Hepatocyte (in vitro differentiated cells): ENCODE measurements around the gene ADCY2. TPM values are rescaled to one million over a fixed set of nuclear protein-coding genes. Genes with fewer than 3 reads are reported as not detected.

Experiments used
- DNase-seq: peaks from one replicate; pipeline ENCODE4 v3.0.0-alpha.2; 2016; ENCODE audit warnings: low spot score
- H2AFZ ChIP-seq: fragments of 200-600 bp; sonication (generic); 2 replicates; pipeline ENCODE4 v1.6.0; 2016; ENCODE audit warnings: antibody characterized with exemption, mild to moderate bottlenecking
- H3K27ac ChIP-seq: fragments of 200-600 bp; sonication (generic); 2 replicates; pipeline ENCODE4 v1.5.1; 2016; ENCODE audit warnings: mild to moderate bottlenecking
- H3K27me3 ChIP-seq: fragments of 200-600 bp; sonication (generic); 2 replicates; pipeline ENCODE4 v1.6.1; 2016
- H3K36me3 ChIP-seq: fragments of 200-600 bp; sonication (generic); replicated peaks from 2 replicates; pipeline ENCODE4 v1.5.1; 2016; ENCODE audit warnings: low read depth; ENCODE audit not compliant: insufficient read depth
- H3K4me1 ChIP-seq: fragments of 200-600 bp; sonication (generic); 2 replicates; pipeline ENCODE4 v1.5.1; 2016; ENCODE audit warnings: mild to moderate bottlenecking, moderate library complexity; ENCODE audit not compliant: insufficient read depth
- H3K4me2 ChIP-seq: fragments of 200-600 bp; sonication (generic); 2 replicates; pipeline ENCODE4 v1.6.0; 2016
- H3K4me3 ChIP-seq: fragments of 200-600 bp; sonication (generic); 2 replicates; pipeline ENCODE4 v1.5.1; 2016; ENCODE audit warnings: mild to moderate bottlenecking
- H3K79me2 ChIP-seq: fragments of 200-600 bp; sonication (generic); 2 replicates; pipeline ENCODE4 v1.6.0; 2017; ENCODE audit warnings: mild to moderate bottlenecking
- H3K9me2 ChIP-seq: fragments of 200-600 bp; sonication (generic); replicated peaks from 2 replicates; pipeline ENCODE4 v1.6.0; 2017; ENCODE audit warnings: mild to moderate bottlenecking; ENCODE audit not compliant: insufficient read depth
- H3K9me3 ChIP-seq: fragments of 200-600 bp; sonication (generic); 2 replicates; pipeline ENCODE4 v1.5.1; 2016; ENCODE audit warnings: low read depth, mild to moderate bottlenecking
- H4K20me1 ChIP-seq: fragments of 200-600 bp; sonication (generic); 2 replicates; pipeline ENCODE4 v1.6.0; 2016; ENCODE audit warnings: mild to moderate bottlenecking; ENCODE audit not compliant: insufficient read depth, poor library complexity, severe bottlenecking
- EZH2 ChIP-seq: fragments of 200-600 bp; sonication (generic); IDR thresholded peaks from 2 replicates; pipeline ENCODE4 v1.6.1; 2016; ENCODE audit warnings: antibody characterized with exemption, mild to moderate bottlenecking, borderline replicate concordance
- EZH2phosphoT487 ChIP-seq: fragments of 200-600 bp; sonication (generic); IDR thresholded peaks from one replicate; pipeline ENCODE4 v1.6.1; 2018; ENCODE audit warnings: antibody characterized with exemption, mild to moderate bottlenecking, low read depth, moderate library complexity; ENCODE audit not compliant: unreplicated experiment, severe bottlenecking
- WGBS: methylation state at CpG from one replicate; pipeline ENCODE4 v1.1.6; 2016; ENCODE audit warnings: low lambda C conversion rate; ENCODE audit errors: missing lambda C conversion rate; 5-methylcytosine and 5-hydroxymethylcytosine counted together
- polyA plus RNA-seq: library from polyadenylated mRNA; unstranded; fragments of >200 nt; fragmentation: Nextera tagmentation; extraction: Ambion mirVana; gene quantifications from 2 replicates; pipeline ENCODE4 v1.2.1, GENCODE V29; 2016
- total RNA-seq: library from RNA; depleted of rRNA; stranded (reverse); fragments of >200 nt; gene quantifications from 2 replicates; pipeline ENCODE4 v1.2.3, GENCODE V29; 2014
- TF ChIP-seq, protein P1 (sequence below): fragments of 200-600 bp; sonication (generic); IDR thresholded peaks from 2 replicates; pipeline ENCODE4 v1.5.1; 2016; ENCODE audit warnings: antibody characterized with exemption, mild to moderate bottlenecking; ENCODE audit not compliant: poor library complexity

Gene ADCY2
- total and polyA plus RNA-seq, 2 experiments from 2014 or later = 3.2 to 8.5 TPM

DNA sequence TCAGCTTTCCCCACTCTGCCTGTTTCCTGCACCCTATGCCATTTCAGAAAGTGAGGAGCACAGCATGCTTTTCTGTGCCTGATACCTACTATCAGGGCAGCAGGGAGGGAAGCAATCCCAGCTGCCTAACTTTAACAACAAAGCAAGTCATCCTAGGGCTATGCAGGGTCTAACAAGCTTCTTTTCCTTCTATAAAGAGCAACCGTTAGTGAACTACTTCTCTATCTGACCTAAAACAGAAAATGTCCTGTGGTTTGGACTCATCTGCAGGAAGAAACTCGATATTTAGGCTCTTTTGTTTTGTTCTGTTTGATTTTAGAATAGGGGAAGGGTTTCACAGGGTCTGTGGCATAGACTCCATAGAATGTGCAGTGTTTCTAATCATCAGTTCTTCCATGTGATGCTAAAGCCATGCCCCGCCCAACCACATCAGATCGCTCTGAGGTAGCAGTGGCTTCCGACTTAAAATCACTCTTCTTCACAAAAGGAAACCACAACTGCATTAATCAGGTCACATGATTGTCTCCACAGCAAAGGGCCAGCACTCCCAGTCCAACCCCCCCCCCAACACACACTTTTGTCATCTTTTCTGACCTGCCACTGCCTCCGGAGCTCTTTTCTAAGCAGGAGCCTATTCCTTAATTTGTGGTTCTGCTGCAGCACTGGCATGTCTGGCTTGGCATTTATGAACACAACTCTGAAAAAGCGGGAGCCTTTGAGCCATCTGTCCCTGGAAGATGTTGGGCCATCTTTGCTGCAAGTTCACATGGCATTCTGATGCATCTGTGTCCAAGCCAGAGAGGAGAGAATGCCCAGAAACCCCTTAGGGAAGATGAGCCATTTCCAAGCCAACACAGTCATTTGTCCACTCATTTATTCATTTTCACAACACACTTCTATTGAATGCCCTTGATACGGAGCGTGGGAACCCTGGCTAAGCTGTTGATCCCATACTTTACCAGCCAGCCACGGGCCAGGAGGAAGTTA lies 383.4 kb downstream of the ADCY2 start:
- no peak overlapping the region for H3K4me2 ChIP-seq
- H3K79me2 ChIP-seq = no peaks in the 10 kb centered on the region
- no peaks in the 10 kb centered on the region for H4K20me1 ChIP-seq
- no peaks in the 10 kb centered on the region for H3K9me2 ChIP-seq
- TF ChIP-seq EZH2 = no peak
- TF ChIP-seq EZH2phosphoT487 = no peak
- TF ChIP-seq, protein P1, sequence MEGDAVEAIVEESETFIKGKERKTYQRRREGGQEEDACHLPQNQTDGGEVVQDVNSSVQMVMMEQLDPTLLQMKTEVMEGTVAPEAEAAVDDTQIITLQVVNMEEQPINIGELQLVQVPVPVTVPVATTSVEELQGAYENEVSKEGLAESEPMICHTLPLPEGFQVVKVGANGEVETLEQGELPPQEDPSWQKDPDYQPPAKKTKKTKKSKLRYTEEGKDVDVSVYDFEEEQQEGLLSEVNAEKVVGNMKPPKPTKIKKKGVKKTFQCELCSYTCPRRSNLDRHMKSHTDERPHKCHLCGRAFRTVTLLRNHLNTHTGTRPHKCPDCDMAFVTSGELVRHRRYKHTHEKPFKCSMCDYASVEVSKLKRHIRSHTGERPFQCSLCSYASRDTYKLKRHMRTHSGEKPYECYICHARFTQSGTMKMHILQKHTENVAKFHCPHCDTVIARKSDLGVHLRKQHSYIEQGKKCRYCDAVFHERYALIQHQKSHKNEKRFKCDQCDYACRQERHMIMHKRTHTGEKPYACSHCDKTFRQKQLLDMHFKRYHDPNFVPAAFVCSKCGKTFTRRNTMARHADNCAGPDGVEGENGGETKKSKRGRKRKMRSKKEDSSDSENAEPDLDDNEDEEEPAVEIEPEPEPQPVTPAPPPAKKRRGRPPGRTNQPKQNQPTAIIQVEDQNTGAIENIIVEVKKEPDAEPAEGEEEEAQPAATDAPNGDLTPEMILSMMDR = no peak
- 76% methylated on average over 10 of the region's 10 CpGs for WGBS
- no peak for DNase-seq
- no peaks in the 10 kb centered on the region for H3K36me3 ChIP-seq
- no peaks in the 10 kb centered on the region for H3K9me3 ChIP-seq
- H3K27ac ChIP-seq = no peak overlapping the region
- H2AFZ ChIP-seq = no peak overlapping the region
- H3K4me3 ChIP-seq = no peak overlapping the region
- H3K27me3 ChIP-seq = no peaks in the 10 kb centered on the region
- H3K4me1 ChIP-seq = no peaks in the 10 kb centered on the region

DNA sequence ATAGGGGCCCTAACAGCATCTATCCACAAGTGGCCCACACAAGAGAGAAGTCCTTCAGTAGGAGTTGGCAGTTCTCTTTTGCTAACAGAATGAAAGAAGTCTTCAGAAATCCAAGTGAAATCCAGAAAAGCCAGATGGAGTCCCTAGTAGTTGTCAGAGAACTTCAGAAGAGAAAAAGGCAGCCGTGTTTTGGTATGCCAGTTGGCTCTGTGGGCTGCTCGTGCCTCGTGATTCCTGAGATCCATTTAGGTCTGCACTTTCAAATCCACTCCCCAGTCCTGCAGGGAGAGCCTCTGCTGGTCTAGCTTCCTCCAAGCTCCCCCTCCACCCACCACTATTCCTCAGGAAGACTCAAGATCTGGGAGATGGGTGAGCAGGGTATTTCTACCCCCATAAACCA lies 386.0 kb downstream of the ADCY2 start:
- Histone ChIP-seq H3K4me1 (no peaks in the 10 kb centered on the region), H3K4me3 (no peak overlapping the region), H3K4me2 (no peak overlapping the region), H2AFZ (no peak overlapping the region), H3K9me3 (no peaks in the 10 kb centered on the region), H3K27ac (no peak overlapping the region), H3K27me3 (no peaks in the 10 kb centered on the region), H3K9me2 (no peaks in the 10 kb centered on the region), H4K20me1 (no peaks in the 10 kb centered on the region), H3K79me2 (no peaks in the 10 kb centered on the region), H3K36me3 (no peaks in the 10 kb centered on the region)
- 44% methylated on average over 3 of the region's 3 CpGs for WGBS
- TF ChIP-seq EZH2 (no peak), EZH2phosphoT487 (no peak)
- TF ChIP-seq, protein P1 = no peak
- no peak for DNase-seq

DNA sequence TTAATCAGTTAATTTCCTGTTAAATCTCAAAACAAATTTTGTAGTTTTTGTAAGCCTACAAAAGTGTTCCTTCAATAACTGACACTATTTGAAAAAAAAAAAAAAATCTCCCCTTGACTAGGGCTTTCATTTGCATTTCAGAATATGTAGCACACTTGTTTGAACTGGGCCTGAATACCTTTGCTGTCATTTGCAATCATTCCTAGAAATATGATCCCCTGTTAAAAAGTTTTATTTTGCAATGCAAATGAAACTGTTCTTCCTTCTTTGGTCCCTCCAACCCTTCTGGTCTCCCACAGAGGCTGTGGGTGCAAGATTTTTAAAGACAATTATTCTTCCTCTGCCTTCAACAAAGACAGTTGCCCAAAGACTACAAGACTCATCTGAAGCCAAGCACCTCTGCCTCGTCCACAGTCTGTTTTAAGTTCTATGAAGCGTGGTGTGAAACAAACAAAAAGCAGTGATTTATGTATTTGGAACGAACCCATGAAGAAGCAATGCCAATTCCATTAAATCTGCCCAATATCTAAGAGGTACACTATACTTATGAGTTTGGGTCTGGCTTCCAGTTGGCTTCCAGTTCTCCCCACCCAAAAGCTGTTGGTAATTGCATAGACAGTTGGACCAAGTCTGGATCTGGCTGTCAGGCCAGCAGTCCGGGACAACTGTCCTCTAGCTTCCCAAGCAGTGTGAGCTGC lies 388.9 kb downstream of the ADCY2 start:
- 81% methylated on average over 4 of the region's 4 CpGs for WGBS

More for the DNA sequence above, 388.9 kb downstream of the ADCY2 start:
- Histone ChIP-seq H2AFZ (no peak overlapping the region), H3K27ac (no peak overlapping the region), H3K36me3 (no peaks in the 10 kb centered on the region), H3K27me3 (no peaks in the 10 kb centered on the region), H3K4me2 (no peak overlapping the region), H3K4me1 (no peaks in the 10 kb centered on the region), H3K9me2 (no peaks in the 10 kb centered on the region), H3K4me3 (no peak overlapping the region), H3K79me2 (no peaks in the 10 kb centered on the region), H3K9me3 (no peaks in the 10 kb centered on the region), H4K20me1 (no peaks in the 10 kb centered on the region)
- no peak for DNase-seq
- TF ChIP-seq, protein P1 = no peak
- no peak for TF ChIP-seq EZH2
- no peak for TF ChIP-seq EZH2phosphoT487
